MM.1S (cell line): Measurements from ENCODE around the gene GPR161.

Experiments used
- EZH2 ChIP-seq: fragments of 300-600 bp; sonication (generic); optimal IDR thresholded peaks from 2 replicates; pipeline ENCODE3; 2017; ENCODE audit warnings: low read depth, mild to moderate bottlenecking, antibody characterized with exemption, low read length, mixed read lengths
- TF ChIP-seq, protein P1 (sequence below): fragments of 300-600 bp; sonication (generic); IDR thresholded peaks from 2 replicates; pipeline ENCODE4 v1.5.1; 2016; ENCODE audit warnings: antibody characterized with exemption, low read length, mixed read lengths

- TF ChIP-seq, protein P1, sequence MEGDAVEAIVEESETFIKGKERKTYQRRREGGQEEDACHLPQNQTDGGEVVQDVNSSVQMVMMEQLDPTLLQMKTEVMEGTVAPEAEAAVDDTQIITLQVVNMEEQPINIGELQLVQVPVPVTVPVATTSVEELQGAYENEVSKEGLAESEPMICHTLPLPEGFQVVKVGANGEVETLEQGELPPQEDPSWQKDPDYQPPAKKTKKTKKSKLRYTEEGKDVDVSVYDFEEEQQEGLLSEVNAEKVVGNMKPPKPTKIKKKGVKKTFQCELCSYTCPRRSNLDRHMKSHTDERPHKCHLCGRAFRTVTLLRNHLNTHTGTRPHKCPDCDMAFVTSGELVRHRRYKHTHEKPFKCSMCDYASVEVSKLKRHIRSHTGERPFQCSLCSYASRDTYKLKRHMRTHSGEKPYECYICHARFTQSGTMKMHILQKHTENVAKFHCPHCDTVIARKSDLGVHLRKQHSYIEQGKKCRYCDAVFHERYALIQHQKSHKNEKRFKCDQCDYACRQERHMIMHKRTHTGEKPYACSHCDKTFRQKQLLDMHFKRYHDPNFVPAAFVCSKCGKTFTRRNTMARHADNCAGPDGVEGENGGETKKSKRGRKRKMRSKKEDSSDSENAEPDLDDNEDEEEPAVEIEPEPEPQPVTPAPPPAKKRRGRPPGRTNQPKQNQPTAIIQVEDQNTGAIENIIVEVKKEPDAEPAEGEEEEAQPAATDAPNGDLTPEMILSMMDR = no peak
- TF ChIP-seq EZH2 = no peak
These were observed 22.5 kb upstream of the GPR161 start for GRCh38 chr1:168159251-168159650.
